Activated CD4-positive, alpha-beta T cell treated with anti-CD3 and anti-CD28 coated beads for 4 hours (primary cell): ENCODE data around the gene ZCCHC14.
A peak's percentile ranks its signal among the peaks of the same experiment; 100 is the strongest.

Experiments
- DNase-seq, 2 donors: peaks; one replicate each; pipeline ENCODE4 v3.0.0-alpha.2; 2020

Gene ZCCHC14

DNA sequence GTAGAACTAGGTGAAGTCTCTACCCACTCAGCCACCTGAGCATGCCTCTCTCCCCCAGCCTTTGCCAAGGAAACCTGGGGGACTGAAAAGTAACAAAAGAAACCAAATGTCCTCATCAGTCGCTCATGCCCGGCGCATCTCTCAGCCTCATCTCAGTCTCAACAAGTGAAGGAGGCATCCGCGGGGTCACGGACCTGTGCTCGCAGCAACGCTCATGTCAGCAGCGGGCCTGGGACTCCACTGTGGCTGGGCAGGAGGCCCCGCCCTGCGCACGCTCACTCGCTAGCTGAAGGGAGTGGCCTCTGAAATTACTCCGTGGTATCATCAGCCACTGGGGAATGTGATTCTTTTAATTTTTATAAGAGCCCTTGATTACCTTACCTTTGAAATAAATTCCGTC, 69.4 kb downstream of the ZCCHC14 start:
- no peak for DNase-seq

DNA sequence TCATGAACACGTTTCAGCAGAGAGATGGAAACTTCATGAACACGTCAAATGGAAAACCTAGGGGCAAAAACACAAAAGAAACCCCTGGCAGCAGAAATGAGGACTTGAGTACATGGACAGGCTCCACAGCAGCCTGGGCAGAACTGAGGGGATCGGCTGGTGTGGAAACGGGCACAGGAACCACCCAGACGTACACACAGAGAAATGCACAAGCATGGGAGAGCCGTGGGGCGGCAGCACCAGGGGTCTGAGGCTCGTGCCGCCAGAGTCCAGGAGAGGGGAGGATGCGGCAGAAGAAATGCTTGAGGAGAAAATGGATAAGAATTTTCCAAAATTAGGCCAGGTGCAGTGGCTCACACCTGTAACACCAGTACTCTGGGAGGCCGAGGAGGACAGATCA, 70.7 kb downstream of the ZCCHC14 start:
- DNase-seq = no peak

DNA sequence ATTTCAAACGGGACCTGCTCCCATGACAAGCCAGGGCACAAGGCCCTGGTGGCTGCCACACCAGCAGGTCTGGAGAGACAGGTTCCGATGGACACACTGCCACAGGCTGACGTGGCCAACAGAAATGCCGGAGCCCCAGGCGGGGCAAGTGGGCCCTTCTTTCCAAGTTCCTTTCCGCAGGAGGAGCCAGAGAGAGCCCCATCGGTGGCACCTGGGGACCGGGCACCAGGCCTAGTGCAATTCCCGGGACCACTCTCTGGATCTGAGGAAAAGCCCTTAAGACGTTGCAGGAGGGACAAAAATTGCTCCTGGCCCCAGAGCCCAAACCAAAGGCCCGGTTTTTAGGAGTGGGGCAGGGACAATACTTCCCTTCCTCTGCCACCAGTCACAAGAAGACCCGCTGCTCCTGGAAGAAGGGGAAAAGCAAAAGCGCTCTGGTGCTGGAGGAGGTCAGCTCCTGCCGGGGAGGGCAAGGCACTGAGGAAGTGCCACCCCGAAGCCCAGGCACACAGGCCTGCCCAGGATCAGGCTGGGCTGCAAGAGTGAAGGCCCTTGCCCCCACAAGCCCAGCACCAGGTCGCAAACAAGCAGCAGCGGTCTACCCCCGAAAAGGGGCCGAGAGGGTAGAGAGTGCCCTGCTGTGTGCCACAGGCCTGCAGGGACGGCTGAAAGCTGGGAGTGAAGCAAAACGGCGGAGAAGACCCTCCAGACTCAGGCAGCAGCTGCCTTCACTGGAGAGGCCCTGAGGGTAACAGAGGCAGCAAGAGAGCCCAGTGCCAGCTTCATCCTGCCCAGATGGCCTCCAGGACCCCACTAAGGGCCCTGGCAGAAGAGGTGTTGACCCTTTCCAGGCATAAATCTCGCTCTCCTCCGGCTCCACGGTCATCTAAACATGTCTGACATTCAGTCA, 71.6 kb downstream of the ZCCHC14 start:
- no peak for DNase-seq

DNA sequence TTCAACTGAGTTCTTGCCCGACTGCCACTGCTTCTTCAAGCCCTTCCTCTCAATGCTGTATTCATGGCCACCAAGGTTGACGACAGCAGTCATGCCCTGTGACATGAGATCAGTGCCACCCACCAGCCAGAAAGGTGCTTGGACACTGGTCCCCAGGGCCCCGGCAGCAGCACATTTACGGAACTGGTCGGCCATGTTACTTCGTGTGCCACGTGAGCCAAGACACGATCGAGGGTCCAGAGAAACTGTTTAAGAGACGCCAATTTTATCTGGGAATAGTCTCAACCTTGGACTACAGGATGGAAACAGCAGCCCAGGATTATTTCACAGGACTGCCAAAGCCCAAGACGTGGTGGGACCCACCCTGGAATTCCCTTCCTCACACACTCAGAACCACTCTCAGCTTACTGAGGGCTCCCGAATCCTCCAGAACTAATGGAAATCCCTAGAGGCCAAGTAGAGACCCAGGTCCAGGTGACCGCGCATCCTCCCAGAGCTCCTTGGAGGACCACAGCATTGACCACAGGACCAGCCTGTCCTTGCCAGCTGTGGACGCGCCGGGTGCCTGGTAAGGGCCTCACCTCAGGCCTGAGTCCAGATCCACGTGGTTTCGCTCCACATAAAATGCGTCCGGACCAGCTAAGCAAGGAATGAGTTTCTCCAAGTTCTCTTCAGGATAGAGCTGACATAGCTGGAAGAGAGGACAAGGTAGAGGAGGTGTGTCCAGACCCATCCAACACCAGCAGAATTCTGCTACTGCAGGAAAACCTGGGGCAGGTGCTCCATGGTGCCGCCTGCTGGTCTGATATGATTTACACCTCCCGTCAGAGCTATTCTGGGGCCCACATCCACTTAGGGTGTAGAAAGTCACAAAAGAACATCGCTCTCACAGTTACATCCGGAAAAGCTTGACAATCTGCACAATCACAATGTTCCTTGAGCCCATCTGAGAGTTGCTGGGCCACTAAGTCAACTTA, 72.5 kb downstream of the ZCCHC14 start:
- DNase-seq = no peak

DNA sequence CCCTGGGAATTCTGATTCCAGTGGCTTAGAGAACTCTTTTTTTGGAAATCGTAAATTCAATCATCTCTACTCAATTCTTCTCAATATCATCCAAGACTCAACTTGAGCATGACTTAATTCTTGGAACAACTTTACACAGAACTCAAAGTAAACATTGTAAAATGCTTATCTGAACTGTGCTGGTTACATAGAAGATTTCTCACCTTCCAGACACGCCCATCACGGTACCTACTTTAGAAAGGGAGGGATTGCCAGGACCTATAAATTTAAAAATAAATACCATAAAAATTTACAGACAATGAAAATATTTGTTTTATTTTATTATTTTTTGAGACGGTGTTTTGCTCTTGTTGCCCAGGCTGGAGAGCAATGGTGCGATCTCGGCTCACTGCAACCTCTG, 74.2 kb downstream of the ZCCHC14 start:
- DNase-seq = no peak

DNA sequence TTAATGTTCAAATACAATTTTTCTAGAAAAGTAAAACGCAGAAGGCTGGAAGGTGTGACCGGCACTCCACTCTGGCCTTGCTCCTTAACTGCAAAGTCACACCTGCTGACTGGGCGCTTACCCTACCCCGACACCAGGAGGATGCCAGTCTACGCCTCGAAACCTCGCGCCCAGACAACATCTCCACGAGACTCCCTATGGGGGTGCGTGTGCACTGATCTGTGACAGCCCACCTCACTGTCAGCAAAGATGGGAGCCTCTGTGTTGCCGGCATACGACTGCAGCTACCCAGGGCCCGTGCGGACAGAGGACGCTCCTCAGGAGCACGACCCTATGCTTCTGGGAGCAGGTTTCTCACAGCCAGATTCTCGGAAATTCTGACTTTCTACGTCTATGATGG, 74.6 kb downstream of the ZCCHC14 start:
- no peak for DNase-seq

DNA sequence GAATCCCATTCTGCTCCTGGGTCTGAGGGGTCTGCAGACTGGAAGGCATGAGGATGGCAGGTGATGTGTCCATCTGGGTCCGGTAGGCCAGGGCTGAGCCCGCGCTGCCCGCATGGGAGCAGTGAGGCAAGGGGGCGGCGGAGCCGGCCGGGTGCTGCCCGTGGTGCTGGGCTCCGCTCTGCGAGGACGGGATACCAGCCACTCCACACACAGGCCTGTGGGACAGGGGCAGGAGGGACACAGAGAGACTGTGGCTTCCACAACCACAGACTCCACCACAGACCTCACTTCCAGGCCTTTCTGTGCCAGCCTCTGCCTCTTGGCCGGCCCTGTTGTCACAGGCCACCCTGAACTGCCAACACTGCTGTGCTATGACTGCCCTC, 75.3 kb downstream of the ZCCHC14 start:
- no peak for DNase-seq

DNA sequence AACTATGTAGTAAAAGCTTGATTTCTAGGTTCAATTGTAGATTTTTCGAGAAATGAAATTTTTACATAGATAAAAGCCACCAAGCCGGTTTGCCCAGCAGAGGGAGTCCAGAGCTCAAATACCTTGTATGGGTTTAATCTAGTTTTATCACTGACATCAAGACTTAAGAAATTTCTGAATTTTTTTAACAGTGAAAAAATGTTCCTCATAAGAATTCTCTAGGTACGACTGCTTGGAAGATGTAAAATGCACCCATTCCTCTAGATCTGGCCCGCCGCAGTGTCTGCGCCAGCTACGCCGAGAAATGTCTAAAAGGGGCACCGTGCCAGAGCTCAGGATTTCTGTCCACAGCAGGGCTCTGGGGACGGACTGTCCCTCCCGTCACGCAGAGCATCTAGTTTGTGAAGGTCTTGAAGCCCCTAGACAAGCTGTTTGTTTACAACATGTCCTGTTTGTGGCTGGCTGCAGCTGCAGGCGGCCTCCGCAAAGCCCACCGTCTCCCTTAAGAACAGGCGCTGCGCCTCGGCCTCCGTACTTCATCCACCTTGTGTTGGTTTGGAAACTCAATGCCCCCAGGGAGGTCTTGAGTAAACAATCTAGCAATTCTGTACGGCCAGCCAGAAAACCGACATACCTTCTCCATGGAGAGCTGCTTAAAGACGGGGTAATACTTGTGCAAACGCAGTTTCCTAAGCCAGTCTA, 75.8 kb downstream of the ZCCHC14 start:
- peak; percentile 31 to 35 for DNase-seq

DNA sequence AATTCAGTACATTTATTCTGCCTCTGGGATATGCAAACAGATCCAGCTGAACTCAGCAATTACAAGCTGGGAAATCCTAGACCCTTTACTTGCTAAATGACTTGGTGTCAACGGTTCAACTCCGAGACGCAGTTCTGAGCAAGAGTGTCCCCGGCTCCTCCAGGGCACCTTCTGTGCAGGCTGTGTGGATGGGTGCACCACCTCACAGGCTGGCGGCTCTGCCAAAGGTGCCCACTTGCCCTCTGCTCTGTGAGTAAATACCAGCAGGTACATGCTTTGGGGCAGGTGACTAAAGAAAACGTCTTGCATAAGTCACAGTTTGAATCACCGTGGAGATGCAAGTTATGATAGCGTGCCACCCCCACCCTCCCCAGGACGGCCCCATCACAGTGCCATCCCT, 77.4 kb downstream of the ZCCHC14 start:
- DNase-seq = no peak

DNA sequence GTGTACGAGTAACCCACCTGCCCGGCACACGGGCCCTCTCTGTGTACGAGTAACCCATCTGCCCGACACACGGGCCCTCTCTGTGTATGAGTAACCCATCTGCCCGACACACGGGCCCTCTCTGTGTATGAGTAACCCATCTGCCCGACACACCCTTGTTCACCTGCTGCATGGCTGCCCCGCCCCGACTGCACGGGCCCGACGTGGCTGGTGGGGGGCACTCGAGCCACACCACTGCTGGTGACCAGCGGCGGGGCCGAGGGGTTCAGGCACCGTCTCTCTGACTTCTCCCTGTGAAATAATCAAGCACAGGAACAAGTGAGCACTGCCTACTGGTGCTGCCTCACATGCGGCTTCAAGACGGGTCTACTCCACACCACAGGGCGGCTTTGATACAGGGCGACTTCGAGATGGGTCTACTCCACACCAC, 78.6 kb downstream of the ZCCHC14 start:
- no peak for DNase-seq

DNA sequence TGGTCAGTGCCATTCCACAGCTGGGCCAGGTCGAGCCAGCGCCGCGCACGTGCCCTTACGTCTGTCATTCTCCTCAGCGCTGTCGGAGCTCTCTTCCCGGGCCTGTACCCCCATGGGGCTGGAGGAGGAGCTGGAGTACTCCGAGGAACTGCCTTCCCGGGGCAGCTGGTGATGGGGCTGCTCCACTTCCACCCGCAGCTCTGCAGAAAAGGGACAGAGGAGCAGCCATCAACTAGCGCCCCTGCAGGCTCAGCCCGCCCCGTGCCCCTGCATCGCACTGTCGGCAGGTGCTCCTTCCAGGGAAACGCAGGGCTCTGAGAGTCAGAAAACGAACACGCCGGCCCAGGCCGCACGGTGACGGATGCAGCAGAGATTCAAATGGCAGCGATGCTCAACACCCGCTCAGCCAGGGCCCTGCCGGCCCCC, 79.8 kb downstream of the ZCCHC14 start:
- DNase-seq = no peak

DNA sequence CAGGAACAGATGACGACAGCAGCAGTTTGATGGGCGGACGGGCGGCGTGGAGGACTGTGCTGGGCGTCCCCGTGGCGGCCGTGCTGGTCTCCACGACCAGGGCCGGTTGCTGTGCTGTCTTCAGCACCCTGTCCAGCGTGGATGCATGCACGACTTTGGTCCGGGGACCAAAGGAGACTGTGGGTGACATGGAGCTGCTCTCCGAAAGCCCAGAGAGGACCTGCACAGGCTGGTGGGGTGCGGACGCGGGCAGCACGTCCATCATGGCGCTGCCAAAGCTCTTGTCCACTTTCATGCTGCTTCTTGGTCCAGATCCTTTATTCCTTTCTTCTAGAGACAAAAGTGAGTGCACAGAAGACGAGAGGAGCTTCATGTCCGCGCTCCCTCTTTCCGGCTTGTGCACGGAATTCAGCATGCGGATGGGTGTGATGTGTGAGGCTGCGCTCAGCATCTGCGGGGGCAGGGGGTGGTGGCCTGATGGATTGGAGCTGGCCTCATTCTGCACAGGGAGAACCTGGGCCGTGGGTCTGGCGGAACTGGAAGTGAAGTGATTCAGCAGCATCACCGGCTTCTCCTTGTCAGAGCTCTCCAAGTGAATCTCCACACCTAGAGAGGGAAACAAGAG, 80.3 kb downstream of the ZCCHC14 start:
- DNase-seq = no peak

DNA sequence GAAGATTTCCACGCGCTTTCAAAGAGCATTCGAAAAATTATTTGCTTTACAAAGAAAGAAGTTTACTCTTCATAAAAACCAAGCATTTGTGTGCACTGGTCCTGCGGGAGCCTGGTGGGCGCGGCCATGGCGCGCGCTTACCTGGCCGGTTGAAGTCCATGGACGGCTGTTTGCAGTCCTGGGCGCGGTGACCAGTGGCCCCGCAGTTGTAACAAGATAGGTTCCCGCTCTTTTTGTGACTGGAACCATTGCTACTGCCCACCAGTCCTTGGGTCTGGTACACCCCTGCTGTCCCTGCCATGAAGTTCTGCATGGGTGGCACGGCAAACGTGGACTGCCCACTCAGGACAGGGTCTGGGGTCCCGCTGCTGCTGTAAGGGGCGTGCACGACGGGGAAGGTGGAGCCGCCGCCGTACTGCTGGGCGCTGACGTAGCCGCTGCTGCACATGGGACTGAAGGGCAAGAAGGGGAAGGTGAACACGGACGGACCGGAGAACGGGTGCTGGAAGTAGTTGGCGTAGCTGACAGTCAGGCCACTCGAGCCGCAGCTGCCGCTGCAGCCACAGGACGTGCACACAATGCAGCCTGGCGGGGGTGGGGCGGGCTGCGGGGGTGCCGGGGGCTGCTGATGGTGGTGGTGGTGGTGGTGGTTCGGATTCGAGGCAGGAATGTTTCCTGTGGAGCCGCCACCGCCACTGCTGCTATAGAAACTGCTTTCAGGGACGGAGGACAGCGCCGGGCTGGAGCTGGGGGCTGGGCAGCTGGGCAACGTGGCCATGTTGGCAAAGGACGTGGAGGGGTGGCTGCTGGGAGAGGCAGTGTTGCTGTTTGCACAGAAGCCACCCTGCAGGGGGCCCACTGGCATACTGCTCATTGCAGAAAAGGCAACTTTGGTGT, 81.2 kb downstream of the ZCCHC14 start:
- DNase-seq = no peak

DNA sequence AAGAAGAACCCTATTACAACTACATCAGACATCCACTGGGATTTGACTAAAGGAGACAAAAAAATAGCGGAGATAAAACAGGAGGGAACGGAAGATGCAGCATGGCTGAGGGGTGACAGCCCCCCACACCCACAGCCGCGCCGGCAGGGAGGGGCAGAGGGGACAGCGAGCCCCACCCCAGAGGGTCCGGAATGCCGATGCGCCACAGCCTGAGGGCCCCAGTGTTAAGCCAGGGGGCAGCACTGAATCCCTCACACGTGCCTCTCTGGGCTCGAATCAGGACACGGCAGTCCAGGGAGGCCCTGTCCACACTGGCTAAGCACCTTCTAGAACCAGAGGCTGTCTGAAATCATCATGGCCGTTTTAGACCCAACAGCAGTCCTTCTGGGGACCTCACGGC, 81.9 kb downstream of the ZCCHC14 start:
- no peak for DNase-seq

DNA sequence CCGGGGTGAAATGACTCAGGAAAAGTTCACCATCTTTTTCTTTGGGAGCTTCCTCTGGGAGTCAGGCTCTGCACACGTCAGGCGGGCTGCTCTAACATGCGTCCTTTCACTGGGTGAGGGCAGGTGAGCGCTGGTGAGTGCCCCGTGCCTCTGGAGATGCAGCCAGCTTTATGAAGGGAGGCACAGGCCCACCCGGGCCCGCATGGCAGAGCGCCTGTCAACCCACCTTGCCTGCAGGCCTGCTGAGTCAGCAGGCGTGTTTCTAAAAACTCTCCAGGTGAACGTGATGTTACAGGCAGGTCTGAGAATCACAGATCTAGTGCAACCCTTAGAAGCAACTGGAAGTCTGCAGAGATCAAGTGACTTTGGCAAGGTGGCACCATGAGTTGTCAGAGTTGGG, 82.3 kb downstream of the ZCCHC14 start:
- DNase-seq = no peak

DNA sequence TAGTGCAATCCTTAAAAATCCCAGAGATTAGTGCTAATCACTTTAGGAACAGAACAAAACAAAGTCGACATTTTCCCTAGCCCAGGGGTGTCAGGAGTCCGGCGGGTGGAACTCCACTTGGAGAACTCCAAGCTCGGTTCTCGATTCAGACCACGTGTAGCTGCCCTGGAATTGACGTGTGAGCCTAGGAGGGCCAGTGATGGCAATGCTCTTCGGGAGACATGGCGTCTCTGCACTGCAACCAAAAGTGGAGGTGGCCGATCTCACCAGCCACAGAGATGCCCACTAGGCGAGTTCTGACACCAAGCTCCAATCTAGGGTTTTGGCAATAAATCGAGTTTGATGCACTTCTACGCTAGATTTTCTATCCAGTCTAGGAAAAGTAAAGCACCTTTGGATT, 83.0 kb downstream of the ZCCHC14 start:
- no peak for DNase-seq

DNA sequence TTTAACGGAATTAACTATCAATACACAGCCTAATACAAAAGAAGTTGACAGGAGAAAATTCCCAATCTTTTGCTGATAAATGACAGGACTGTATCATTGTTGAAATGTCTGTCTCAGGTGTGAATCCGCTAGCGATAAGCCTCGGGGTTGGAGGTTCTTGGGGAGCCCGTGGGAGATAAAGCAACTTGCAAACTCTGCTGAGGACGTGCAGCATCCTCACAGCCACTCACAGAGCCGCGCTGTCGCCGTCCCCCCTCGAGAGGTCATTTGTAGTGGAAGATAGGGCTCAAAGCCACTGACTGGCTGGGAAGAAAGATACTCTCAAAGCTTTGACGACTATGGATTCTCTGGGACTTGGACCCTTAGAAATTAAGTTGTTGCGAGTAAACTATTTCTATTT, 83.7 kb downstream of the ZCCHC14 start:
- DNase-seq = no peak

DNA sequence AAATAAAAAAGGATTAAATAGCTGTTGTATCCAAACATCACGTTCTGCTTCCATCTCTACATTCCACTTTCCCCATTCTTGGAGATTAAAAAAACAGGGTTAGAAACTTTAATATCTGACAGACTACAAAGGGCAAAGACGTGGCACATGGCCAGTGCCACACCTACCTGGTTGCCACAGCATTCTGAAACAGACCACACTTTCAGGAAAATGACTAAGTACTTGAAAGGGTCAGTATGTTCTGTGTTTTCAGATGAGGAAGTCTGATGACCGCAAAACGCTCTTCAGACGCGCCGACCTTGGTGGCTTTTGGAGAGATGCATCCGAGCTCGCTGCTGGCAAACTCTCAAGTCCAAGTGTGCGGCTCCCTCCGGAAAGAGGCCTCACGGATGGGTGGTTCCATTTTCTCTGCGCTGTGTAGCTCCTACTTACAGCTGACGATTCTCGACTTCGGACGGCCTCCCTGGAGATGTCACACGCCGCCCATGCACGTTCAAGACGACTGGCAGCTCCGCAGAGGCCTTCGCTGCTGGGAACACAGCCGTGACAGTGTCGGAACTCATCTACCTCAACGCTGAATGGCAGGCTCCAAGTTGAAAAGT, 85.2 kb downstream of the ZCCHC14 start:
- no peak for DNase-seq

DNA sequence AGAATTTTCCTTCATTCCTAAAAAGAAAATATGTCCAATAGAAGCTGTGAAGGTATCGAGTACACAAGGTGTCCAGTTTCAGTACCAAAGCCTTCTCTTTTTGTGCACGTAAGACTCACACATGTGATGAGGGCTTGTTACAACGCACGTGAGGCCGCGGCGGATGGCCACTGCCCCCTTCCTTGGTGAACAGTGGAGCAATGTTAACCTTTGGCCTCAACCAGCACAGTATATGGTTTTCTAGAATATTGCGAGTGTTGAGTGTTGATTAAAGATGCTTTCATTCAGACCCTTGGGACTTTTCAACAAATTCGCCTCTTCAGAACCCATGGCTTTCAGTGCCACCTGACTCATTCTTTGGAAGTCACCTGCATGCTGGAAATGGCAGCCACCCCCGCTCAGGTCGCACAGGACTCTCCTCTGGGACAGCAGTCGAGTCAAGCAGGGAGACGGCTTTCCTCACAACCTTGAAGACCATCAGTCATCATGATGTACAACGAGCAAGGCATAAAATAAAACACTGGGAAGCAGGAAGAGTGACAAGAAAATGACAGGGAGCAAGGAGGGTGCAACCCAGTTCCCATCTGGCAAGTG, 86.2 kb downstream of the ZCCHC14 start:
- DNase-seq = no peak

DNA sequence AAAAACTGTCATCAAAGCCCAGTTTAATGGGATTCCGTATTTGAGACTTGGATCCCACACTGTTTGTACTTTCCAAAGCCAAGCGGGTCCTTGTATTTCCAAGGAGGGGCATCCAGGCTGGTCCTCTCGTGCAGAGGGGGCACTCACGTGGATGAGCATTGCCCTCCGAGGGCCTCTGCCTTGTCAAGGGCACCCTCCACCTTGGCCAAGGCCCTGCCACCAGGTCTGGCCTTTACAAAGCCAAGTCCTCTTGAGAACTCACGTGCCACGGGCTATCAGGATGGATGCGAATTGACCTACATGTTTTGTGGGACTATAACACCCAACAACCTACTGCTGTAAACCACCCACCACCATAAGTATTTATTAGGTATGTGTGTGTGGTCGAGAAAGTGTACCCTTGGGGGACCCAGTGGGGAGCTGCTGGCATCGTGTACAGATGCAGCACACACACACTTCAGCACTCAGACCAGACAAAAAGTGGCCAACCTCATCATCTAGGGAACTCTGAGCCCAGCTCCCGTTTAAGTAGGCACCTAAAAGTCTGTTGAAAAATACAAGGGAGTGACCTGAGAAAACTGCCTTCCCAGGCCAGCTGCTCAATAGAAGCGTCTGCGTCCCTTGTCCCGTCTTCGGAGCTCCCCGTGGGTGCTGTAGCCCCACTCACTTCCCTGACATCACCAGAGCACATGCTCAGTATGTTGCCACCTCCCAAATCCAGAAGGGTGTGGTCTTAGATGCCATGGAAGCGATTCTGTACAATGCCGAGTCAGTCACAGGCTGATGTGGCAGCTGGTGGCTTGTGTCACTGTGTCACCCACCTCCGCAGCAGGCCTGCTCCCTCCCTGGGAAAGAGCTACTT, 87.8 kb downstream of the ZCCHC14 start:
- DNase-seq = no peak
